ENCODE measurements around the gene KIRREL2. TPM values are rescaled to one million over a fixed set of nuclear protein-coding genes. Genes with fewer than 3 reads are reported as not detected.

Gene KIRREL2
- total RNA-seq, 1 donor from 2014 or later: 0.18 TPM

- FAIRE-seq (no peak), DNase-seq (ENCODE audit: low read depth) (no peak)
- Mint-ChIP-seq H3K27me3 (ENCODE audit: low read depth, unreplicated experiment) (peaks cover 5% of the 10 kb centered on the region), H3K4me3 (ENCODE audit: unreplicated experiment) (no peak overlapping the region), H3K9me3 (ENCODE audit: unreplicated experiment) (no peaks in the 10 kb centered on the region), H3K27ac (ENCODE audit: unreplicated experiment) (no peak overlapping the region), H3K36me3 (ENCODE audit: low read depth, unreplicated experiment) (peaks cover 24% of the 10 kb centered on the region), H3K4me1 (ENCODE audit: low read depth, unreplicated experiment) (no peaks in the 10 kb centered on the region)
- Histone ChIP-seq H3K4me2 (ENCODE audit: low read length) (no peak overlapping the region), H3K9ac (ENCODE audit: low read length) (no peak overlapping the region), H3K79me2 (ENCODE audit: insufficient read depth, low read length) (no peaks in the 10 kb centered on the region), H3K36me3 (ENCODE audit: insufficient read depth, low read length) (peaks cover 5% of the 10 kb centered on the region), H3K4me1 (ENCODE audit: insufficient read depth, low read length) (no peaks in the 10 kb centered on the region), H4K20me1 (ENCODE audit: insufficient read depth, low read length) (peaks cover 5% of the 10 kb centered on the region), H3K4me3 (ENCODE audit: insufficient read depth, low read depth, low read length) (no peak overlapping the region), H2AFZ (ENCODE audit: low read depth, low read length) (no peak overlapping the region), H3K27ac (ENCODE audit: low read depth, low read length) (no peak overlapping the region), H3K27me3 (ENCODE audit: insufficient read depth, low read length) (no peaks in the 10 kb centered on the region), H3K9me3 (ENCODE audit: insufficient read depth, low read depth, low read length) (no peaks in the 10 kb centered on the region)
- no peak for TF ChIP-seq EZH2 (IDR thresholded peaks at IDR 0.05; ENCODE audit: insufficient read depth, low read length)
- TF ChIP-seq, protein P1, sequence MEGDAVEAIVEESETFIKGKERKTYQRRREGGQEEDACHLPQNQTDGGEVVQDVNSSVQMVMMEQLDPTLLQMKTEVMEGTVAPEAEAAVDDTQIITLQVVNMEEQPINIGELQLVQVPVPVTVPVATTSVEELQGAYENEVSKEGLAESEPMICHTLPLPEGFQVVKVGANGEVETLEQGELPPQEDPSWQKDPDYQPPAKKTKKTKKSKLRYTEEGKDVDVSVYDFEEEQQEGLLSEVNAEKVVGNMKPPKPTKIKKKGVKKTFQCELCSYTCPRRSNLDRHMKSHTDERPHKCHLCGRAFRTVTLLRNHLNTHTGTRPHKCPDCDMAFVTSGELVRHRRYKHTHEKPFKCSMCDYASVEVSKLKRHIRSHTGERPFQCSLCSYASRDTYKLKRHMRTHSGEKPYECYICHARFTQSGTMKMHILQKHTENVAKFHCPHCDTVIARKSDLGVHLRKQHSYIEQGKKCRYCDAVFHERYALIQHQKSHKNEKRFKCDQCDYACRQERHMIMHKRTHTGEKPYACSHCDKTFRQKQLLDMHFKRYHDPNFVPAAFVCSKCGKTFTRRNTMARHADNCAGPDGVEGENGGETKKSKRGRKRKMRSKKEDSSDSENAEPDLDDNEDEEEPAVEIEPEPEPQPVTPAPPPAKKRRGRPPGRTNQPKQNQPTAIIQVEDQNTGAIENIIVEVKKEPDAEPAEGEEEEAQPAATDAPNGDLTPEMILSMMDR (IDR thresholded peaks at IDR 0.05; ENCODE audit: insufficient read depth, low read depth, low read length): no peak
Measured at GRCh38 chr19:35885904-35886303, 29.2 kb downstream of the KIRREL2 start.

- H3K4me1 Mint-ChIP-seq (ENCODE audit: low read depth, unreplicated experiment): no peaks in the 10 kb centered on the region
- Histone ChIP-seq H3K27me3 (ENCODE audit: insufficient read depth, low read length) (no peaks in the 10 kb centered on the region), H4K20me1 (ENCODE audit: insufficient read depth, low read length) (peaks cover 5% of the 10 kb centered on the region), H3K4me3 (ENCODE audit: insufficient read depth, low read depth, low read length) (no peak overlapping the region), H3K27ac (ENCODE audit: low read depth, low read length) (no peak overlapping the region), H3K9me3 (ENCODE audit: insufficient read depth, low read depth, low read length) (no peaks in the 10 kb centered on the region), H3K4me2 (ENCODE audit: low read length) (no peak overlapping the region), H3K79me2 (ENCODE audit: insufficient read depth, low read length) (no peaks in the 10 kb centered on the region), H3K4me1 (ENCODE audit: insufficient read depth, low read length) (no peaks in the 10 kb centered on the region), H2AFZ (ENCODE audit: low read depth, low read length) (no peak overlapping the region), H3K9ac (ENCODE audit: low read length) (no peak overlapping the region), H3K36me3 (ENCODE audit: insufficient read depth, low read length) (peaks cover 5% of the 10 kb centered on the region)
- H3K36me3 Mint-ChIP-seq (ENCODE audit: low read depth, unreplicated experiment): peaks cover 26% of the 10 kb centered on the region
- H3K9me3 Mint-ChIP-seq (ENCODE audit: unreplicated experiment): no peaks in the 10 kb centered on the region
- TF ChIP-seq EZH2 (IDR thresholded peaks at IDR 0.05; ENCODE audit: insufficient read depth, low read length): no peak
- TF ChIP-seq, protein P1 (IDR thresholded peaks at IDR 0.05; ENCODE audit: insufficient read depth, low read depth, low read length): no peak
- no peaks in the 10 kb centered on the region for H3K27me3 Mint-ChIP-seq (ENCODE audit: low read depth, unreplicated experiment)
- FAIRE-seq (no peak), DNase-seq (ENCODE audit: low read depth) (no peak)
- H3K4me3 Mint-ChIP-seq (ENCODE audit: unreplicated experiment): no peak overlapping the region
- no peak overlapping the region for H3K27ac Mint-ChIP-seq (ENCODE audit: unreplicated experiment)
Measured at GRCh38 chr19:35887197-35887596, 30.5 kb downstream of the KIRREL2 start.

DNA sequence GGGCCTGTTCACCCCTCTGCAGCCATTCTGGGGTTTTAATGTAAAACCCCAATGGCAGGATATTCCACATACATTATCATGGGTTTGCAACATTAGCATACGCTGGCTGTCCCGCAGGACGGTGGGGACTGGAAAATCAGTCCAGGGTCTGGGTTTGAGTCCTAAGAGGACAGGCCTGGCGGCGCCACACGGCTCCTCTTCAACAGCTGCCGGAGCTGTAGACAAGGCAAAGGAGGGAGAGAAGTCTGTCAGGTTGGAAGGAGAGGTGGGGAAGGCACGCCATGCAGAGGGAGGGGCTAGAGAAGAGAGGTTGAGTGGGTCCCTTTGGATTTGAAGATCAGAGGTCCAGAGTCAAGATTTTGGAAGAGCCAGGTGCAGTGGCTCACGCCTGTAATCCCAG is 31.7 kb downstream of the KIRREL2 start:
- no peak overlapping the region for H3K27ac Mint-ChIP-seq (ENCODE audit: unreplicated experiment)
- FAIRE-seq: no peak
- TF ChIP-seq, protein P1 (IDR thresholded peaks at IDR 0.05; ENCODE audit: insufficient read depth, low read depth, low read length): no peak

More for the DNA sequence above, 31.7 kb downstream of the KIRREL2 start:
- Mint-ChIP-seq H3K36me3 (ENCODE audit: low read depth, unreplicated experiment) (peaks cover 26% of the 10 kb centered on the region), H3K9me3 (ENCODE audit: unreplicated experiment) (no peaks in the 10 kb centered on the region), H3K4me3 (ENCODE audit: unreplicated experiment) (no peak overlapping the region), H3K4me1 (ENCODE audit: low read depth, unreplicated experiment) (peaks cover 2% of the 10 kb centered on the region), H3K27me3 (ENCODE audit: low read depth, unreplicated experiment) (no peaks in the 10 kb centered on the region)
- H4K20me1 ChIP-seq (ENCODE audit: insufficient read depth, low read length): peaks cover 5% of the 10 kb centered on the region
- no peak overlapping the region for H3K4me3 ChIP-seq (ENCODE audit: insufficient read depth, low read depth, low read length)
- H2AFZ ChIP-seq (ENCODE audit: low read depth, low read length): no peak overlapping the region
- no peak overlapping the region for H3K9ac ChIP-seq (ENCODE audit: low read length)
- no peaks in the 10 kb centered on the region for H3K4me1 ChIP-seq (ENCODE audit: insufficient read depth, low read length)
- H3K9me3 ChIP-seq (ENCODE audit: insufficient read depth, low read depth, low read length): no peaks in the 10 kb centered on the region
- no peaks in the 10 kb centered on the region for H3K27me3 ChIP-seq (ENCODE audit: insufficient read depth, low read length)
- no peak for DNase-seq (ENCODE audit: low read depth)
- no peak overlapping the region for H3K4me2 ChIP-seq (ENCODE audit: low read length)
- no peak overlapping the region for H3K27ac ChIP-seq (ENCODE audit: low read depth, low read length)
- H3K36me3 ChIP-seq (ENCODE audit: insufficient read depth, low read length): peaks cover 5% of the 10 kb centered on the region
- H3K79me2 ChIP-seq (ENCODE audit: insufficient read depth, low read length): no peaks in the 10 kb centered on the region

All from astrocyte (in vitro differentiated cells and primary cell).